B cell (primary cell): ENCODE measurements around the gene ARID3B. TPM values are rescaled to one million over a fixed set of nuclear protein-coding genes. Genes with fewer than 3 reads are reported as not detected.

Source experiments
- ATAC-seq: fragments of 200-7000 bp; cut with Tn5 transposase; one replicate; pipeline ENCODE4 v1.10.0; 2021; ENCODE audit warnings: low read depth, mild to moderate bottlenecking, moderate number of reproducible peaks, moderate library complexity
- CTCF ChIA-PET: fragments of 350-600 bp; sonication (Branson Sonifier 250); formaldehyde crosslinking; loops from one replicate; lab custom pipeline; 2021; ENCODE audit warnings: antibody characterized with exemption, inconsistent platforms; lab: Charles Lee
- POLR2A ChIA-PET: fragments of 350-600 bp; sonication (Branson Sonifier 250); formaldehyde crosslinking; loops from one replicate; lab custom pipeline; 2021; ENCODE audit warnings: antibody characterized with exemption; lab: Charles Lee
- DNase-seq: peaks from one replicate; pipeline ENCODE4 v3.0.0; 2013
- H2AFZ ChIP-seq: 2 replicates; pipeline ENCODE4 v1.6.1; 2012; ENCODE audit warnings: mild to moderate bottlenecking, low read depth, low read length; ENCODE audit not compliant: insufficient read depth, poor library complexity, severe bottlenecking
- H3K27ac ChIP-seq, 2 donors: 1 replicate in 1 of 2; 2 replicates in 1 of 2; pipeline ENCODE4 v1.5.1; 2012 to 2013; ENCODE audit warnings: low read length in 2 of 2, mild to moderate bottlenecking in 2 of 2, moderate library complexity in 1 of 2
- H3K27me3 ChIP-seq, 4 experiments: fragments of 200-600 bp in 1 of 4; sonication (generic) in 1 of 4; replicated peaks in 1 of 4; 1 replicate in 2 of 4; 2 replicates in 2 of 4; pipeline versions ENCODE4 v1.6.1 to v1.7.0; 2013 to 2016; ENCODE audit warnings: low read length in 3 of 4, mild to moderate bottlenecking in 2 of 4, mixed read lengths in 1 of 4, moderate library complexity in 1 of 4; ENCODE audit not compliant: insufficient read depth in 4 of 4, control insufficient read depth in 3 of 4; ENCODE audit errors: control extremely low read depth in 1 of 4
- H3K36me3 ChIP-seq, 2 experiments: replicated peaks in 1 of 2; 1 replicate in 1 of 2; 2 replicates in 1 of 2; pipeline versions ENCODE4 v1.6.1 to v1.7.1; 2013; ENCODE audit warnings: low read length in 1 of 2; ENCODE audit not compliant: insufficient read depth in 2 of 2, control insufficient read depth in 1 of 2; ENCODE audit errors: control extremely low read depth in 1 of 2, extremely low read depth in 1 of 2
- H3K4me1 ChIP-seq, 2 donors: fragments of 200-600 bp in 1 of 2; sonication (generic) in 1 of 2; 1 replicate in 1 of 2; 2 replicates in 1 of 2; pipeline versions ENCODE4 v1.5.1 to v1.6.1; 2013 to 2017; ENCODE audit warnings: low read length in 2 of 2; ENCODE audit not compliant: control insufficient read depth in 2 of 2, insufficient read depth in 2 of 2
- H3K4me2 ChIP-seq: replicated peaks from 2 replicates; pipeline ENCODE3; 2012; ENCODE audit warnings: mild to moderate bottlenecking, low read depth, low read length; ENCODE audit not compliant: poor library complexity, severe bottlenecking
- H3K4me3 ChIP-seq, 5 experiments: fragments of 200-600 bp in 1 of 5; sonication (generic) in 1 of 5; 1 replicate in 3 of 5; 2 replicates in 2 of 5; pipeline versions ENCODE4 v1.5.1 to v1.7.0; 2011 to 2016; ENCODE audit warnings: low read length in 4 of 5, mild to moderate bottlenecking in 4 of 5, low read depth in 2 of 5, control low read depth in 1 of 5, moderate library complexity in 1 of 5; ENCODE audit not compliant: insufficient read depth in 1 of 5; ENCODE audit errors: control extremely low read depth in 1 of 5, extremely low read depth in 1 of 5
- H3K79me2 ChIP-seq: fragments of 200-600 bp; sonication (generic); one replicate; pipeline ENCODE4 v1.6.0; 2016; ENCODE audit warnings: low read length; ENCODE audit not compliant: control insufficient read depth, insufficient read depth
- H3K9ac ChIP-seq: fragments of 200-600 bp; sonication (generic); 2 replicates; pipeline ENCODE4 v1.6.1; 2017; ENCODE audit warnings: mild to moderate bottlenecking, low read length, moderate library complexity
- H3K9me3 ChIP-seq, 3 donors: one replicate each; pipeline versions ENCODE4 v1.6.1 to v1.7.1; 2013; ENCODE audit warnings: low read length in 2 of 3; ENCODE audit not compliant: control insufficient read depth in 2 of 3, insufficient read depth in 1 of 3; ENCODE audit errors: control extremely low read depth in 1 of 3
- H4K20me1 ChIP-seq: 2 replicates; pipeline ENCODE4 v1.6.0; 2012; ENCODE audit warnings: mild to moderate bottlenecking, low read length; ENCODE audit not compliant: insufficient read depth, control insufficient read depth, poor library complexity, severe bottlenecking
- H3K27ac Mint-ChIP-seq: one replicate; pipeline ENCODE4 v1.8.0; 2021; ENCODE audit warnings: mixed read lengths
- H3K27me3 Mint-ChIP-seq: one replicate; pipeline ENCODE4 v1.8.0; 2021; ENCODE audit warnings: mixed read lengths
- H3K4me1 Mint-ChIP-seq: one replicate; pipeline ENCODE4 v1.8.0; 2021; ENCODE audit warnings: mixed read lengths
- H3K4me3 Mint-ChIP-seq: one replicate; pipeline ENCODE4 v1.8.0; 2021; ENCODE audit warnings: mixed read lengths
- H3K9me3 Mint-ChIP-seq: one replicate; pipeline ENCODE4 v1.8.0; 2022; ENCODE audit warnings: mixed read lengths; ENCODE audit not compliant: insufficient read depth
- CTCF ChIP-seq: fragments of 200-600 bp; IDR thresholded peaks from one replicate; pipeline ENCODE4 v1.8.0; 2022; ENCODE audit warnings: antibody characterized with exemption, mild to moderate bottlenecking
- EZH2 ChIP-seq: IDR thresholded peaks from 2 replicates; pipeline ENCODE4 v1.6.1; 2012; ENCODE audit warnings: borderline replicate concordance, low read depth, mild to moderate bottlenecking, moderate library complexity, low read length; ENCODE audit not compliant: insufficient read depth, poor library complexity, severe bottlenecking
- WGBS: methylation state at CpG from one replicate; pipeline ENCODE4 v1.1.5; 2013; ENCODE audit warnings: missing lambda C conversion rate; ENCODE audit not compliant: insufficient coverage; 5-methylcytosine and 5-hydroxymethylcytosine counted together
- intact Hi-C: fragments of 100-400 bp; cut with micrococcal nuclease; formaldehyde crosslinking; loops from one replicate; pipeline ENCODE4 v1.10.0; 2022
- polyA plus RNA-seq: library from polyadenylated mRNA; depleted of rRNA; stranded (reverse); fragments of >200 nt; gene quantifications from 2 replicates; pipeline ENCODE4 v1.2.3, GENCODE V29; 2012
- total RNA-seq, 2 donors: library from RNA; stranded (reverse); fragments of 120-200 nt in 1 of 2; gene quantifications; 1 replicate in 1 of 2; 2 replicates in 1 of 2; pipeline versions ENCODE4 v1.2.3 to v1.2.4, GENCODE V29; 2013 to 2022

The ARID3B gene
- total and polyA plus RNA-seq, 2 donors (not counting 1 experiment from before 2014, with no cell fraction given) = 23.0 to 31.0 TPM

DNA sequence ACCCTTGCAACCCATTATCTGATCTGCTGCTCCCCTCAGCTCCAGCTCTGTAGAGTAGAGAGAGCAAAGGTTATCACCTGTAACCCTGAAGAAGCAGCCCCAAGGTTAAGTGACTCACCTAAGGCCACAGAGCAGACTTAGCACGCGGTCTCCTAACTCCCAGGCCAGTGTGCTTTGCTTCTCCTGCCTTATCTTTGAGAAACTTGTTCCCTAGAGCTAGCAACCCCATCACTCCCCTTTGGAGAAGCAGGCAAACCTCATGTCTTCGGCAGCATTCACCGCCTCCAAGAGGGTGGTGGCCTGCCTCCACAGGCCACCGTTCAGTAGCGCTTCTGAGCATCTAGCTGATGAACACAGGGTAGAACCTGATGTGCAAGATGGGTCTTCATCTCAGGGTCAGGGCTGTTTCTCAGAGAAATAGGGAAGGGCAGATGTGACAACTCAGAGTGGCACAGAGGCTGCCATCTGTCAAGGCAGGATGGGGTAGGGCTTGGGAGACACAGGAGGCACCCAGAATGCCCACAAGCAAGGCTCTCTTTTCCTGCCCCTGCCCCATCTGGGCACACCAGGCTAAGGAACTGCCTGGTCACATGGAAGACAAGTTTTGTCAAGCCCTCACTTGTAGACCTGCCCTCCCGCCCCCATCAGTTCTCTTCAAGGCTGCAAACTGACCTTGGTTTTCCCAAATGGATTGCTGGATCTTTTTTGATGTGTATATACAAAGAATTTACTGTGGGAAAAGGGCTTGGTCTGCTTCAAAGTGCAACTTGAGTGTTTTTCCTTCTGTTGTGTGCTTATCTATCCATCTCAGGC lies 39.7 kb downstream of the ARID3B start:
- H3K4me1 ChIP-seq = no peaks in the 10 kb centered on the region
- no peaks in the 10 kb centered on the region for H3K27me3 ChIP-seq
- H3K27ac ChIP-seq = no peak overlapping the region
- H3K9me3 Mint-ChIP-seq = no peaks in the 10 kb centered on the region
- H3K27me3 Mint-ChIP-seq = no peaks in the 10 kb centered on the region
- no peak overlapping the region for H3K4me2 ChIP-seq
- TF ChIP-seq CTCF = no peak
- 95% methylated on average over 7 of the region's 7 CpGs for WGBS
- no peaks in the 10 kb centered on the region for H3K9me3 ChIP-seq
- no peak overlapping the region for H2AFZ ChIP-seq
- H3K79me2 ChIP-seq = no peaks in the 10 kb centered on the region
- POLR2A ChIA-PET = no interaction called here
- peaks cover 6 to 42% of the 10 kb centered on the region in 2 experiments for H3K36me3 ChIP-seq
- no peak overlapping the region for H3K4me3 Mint-ChIP-seq
- H3K4me1 Mint-ChIP-seq = no peaks in the 10 kb centered on the region
- CTCF ChIA-PET = no interaction called here
- intact Hi-C loops = no loop called here
- DNase-seq = no peak
- no peak overlapping the region for H3K9ac ChIP-seq
- ATAC-seq = no peak
- no peaks in the 10 kb centered on the region for H4K20me1 ChIP-seq
- H3K27ac Mint-ChIP-seq = no peak overlapping the region
- H3K4me3 ChIP-seq = no peak overlapping the region

- 17% methylated on average over 1 of the region's 2 CpGs for WGBS
- Mint-ChIP-seq H3K9me3 (no peaks in the 10 kb centered on the region), H3K27me3 (no peaks in the 10 kb centered on the region), H3K4me3 (no peak overlapping the region), H3K27ac (no peak overlapping the region), H3K4me1 (no peaks in the 10 kb centered on the region)
- intact Hi-C loops = no loop called here
- Histone ChIP-seq H3K36me3 (peaks cover under 1 to 34% of the 10 kb centered on the region in 2 experiments), H3K9me3 (no peaks in the 10 kb centered on the region), H3K9ac (no peak overlapping the region), H3K27ac (no peak overlapping the region), H3K79me2 (no peaks in the 10 kb centered on the region), H2AFZ (no peak overlapping the region), H3K4me3 (no peak overlapping the region), H3K4me2 (no peak overlapping the region), H4K20me1 (no peaks in the 10 kb centered on the region), H3K27me3 (no peaks in the 10 kb centered on the region), H3K4me1 (no peaks in the 10 kb centered on the region)
- ChIA-PET POLR2A (no interaction called here), CTCF (no interaction called here)
- no peak for DNase-seq
- no peak for ATAC-seq
- TF ChIP-seq CTCF (no peak), EZH2 (no peak)
Observed at GRCh38 chr15:74584204-74584603, 43.2 kb downstream of the ARID3B start.
